Measurements from ENCODE around the gene MRPS26. TPM values are rescaled to one million over a fixed set of nuclear protein-coding genes. Genes with fewer than 3 reads are reported as not detected.

MRPS26 gene
- total and polyA plus RNA-seq, 8 donors: 4.5 to 102 (median 56.6) TPM

DNA sequence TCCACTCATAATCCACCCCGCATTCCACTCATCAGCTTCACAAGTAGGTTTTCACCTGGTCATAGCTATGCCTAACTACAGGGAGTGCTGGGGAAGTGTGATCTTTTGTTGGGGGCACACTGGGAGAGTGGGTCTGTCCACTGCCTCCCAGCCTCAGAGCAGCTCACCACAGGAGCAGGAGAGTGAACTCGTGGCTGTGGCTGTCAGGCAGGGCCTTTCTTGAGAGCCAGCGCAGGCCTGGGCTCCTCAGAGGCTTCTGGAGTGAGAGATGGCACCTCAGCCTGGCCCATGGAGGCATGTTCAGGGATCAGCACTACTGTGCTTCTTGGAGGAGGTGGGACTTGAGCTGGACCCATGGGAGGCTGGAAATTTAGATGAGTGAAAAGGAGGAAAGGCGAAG lies 6.4 kb upstream of the MRPS26 start:
- 72 to 91% (median 81%) methylated on average over 4 of the region's 4 CpGs for WGBS, 5 donors
- DNase-seq: no peak
- Histone ChIP-seq H3K4me3 (no peak overlapping the region), H3K9me3 (no peaks in the 10 kb centered on the region), H3K27ac (no peak overlapping the region), H3K27me3 (no peaks in the 10 kb centered on the region), H3K4me1 (peaks cover 8 to 24% (median 20%) of the 10 kb centered on the region in 4 donors), H3K36me3 (peaks cover 35 to 64% (median 63%) of the 10 kb centered on the region in 4 donors)
- intact Hi-C loops (cut with DNase I; ENCODE audit: low total_unique reads): no loop called here
- no peak for TF ChIP-seq EP300 (IDR thresholded peaks at IDR 0.05)
- no peak for TF ChIP-seq POLR2A (IDR thresholded peaks at IDR 0.05)
- no peak for TF ChIP-seq POLR2AphosphoS5 (IDR thresholded peaks at IDR 0.05)
- TF ChIP-seq, protein P1, sequence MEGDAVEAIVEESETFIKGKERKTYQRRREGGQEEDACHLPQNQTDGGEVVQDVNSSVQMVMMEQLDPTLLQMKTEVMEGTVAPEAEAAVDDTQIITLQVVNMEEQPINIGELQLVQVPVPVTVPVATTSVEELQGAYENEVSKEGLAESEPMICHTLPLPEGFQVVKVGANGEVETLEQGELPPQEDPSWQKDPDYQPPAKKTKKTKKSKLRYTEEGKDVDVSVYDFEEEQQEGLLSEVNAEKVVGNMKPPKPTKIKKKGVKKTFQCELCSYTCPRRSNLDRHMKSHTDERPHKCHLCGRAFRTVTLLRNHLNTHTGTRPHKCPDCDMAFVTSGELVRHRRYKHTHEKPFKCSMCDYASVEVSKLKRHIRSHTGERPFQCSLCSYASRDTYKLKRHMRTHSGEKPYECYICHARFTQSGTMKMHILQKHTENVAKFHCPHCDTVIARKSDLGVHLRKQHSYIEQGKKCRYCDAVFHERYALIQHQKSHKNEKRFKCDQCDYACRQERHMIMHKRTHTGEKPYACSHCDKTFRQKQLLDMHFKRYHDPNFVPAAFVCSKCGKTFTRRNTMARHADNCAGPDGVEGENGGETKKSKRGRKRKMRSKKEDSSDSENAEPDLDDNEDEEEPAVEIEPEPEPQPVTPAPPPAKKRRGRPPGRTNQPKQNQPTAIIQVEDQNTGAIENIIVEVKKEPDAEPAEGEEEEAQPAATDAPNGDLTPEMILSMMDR (IDR thresholded peaks at IDR 0.05): no peak

DNA sequence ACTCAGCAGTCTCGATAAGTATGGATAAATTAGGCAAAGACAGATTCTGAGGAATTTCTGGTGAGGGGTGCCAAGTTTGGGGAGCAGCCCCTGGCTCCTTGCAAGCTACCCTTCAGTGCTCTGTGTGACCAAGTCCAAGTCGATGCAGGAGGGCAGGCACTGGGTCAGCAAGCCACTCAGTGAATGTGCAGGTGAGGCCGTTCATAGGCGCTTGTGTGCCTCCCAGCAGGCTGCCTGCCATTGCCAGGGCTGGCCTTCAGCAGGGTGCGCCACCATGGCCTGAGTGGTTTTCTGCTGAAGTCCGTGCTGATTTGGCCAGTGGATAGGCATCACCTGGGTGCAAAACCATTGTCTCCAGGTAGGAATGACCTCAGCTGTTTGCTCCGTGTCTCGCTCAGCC lies 5.8 kb upstream of the MRPS26 start:
- no peak for TF ChIP-seq POLR2A (IDR thresholded peaks at IDR 0.05)
- no peak for TF ChIP-seq EP300 (IDR thresholded peaks at IDR 0.05)
- TF ChIP-seq POLR2AphosphoS5 (IDR thresholded peaks at IDR 0.05): no peak
- TF ChIP-seq, protein P1 (IDR thresholded peaks at IDR 0.05): no peak
- Histone ChIP-seq H3K27me3 (no peaks in the 10 kb centered on the region), H3K27ac (no peak overlapping the region), H3K36me3 (peaks cover 35 to 58% (median 57%) of the 10 kb centered on the region in 4 donors), H3K4me1 (peaks cover 8 to 28% (median 26%) of the 10 kb centered on the region in 4 donors), H3K9me3 (no peaks in the 10 kb centered on the region), H3K4me3 (no peak overlapping the region)
- DNase-seq: no peak
- intact Hi-C loops (cut with DNase I; ENCODE audit: low total_unique reads): no loop called here
- WGBS, 5 donors: 84 to 97% (median 94%) methylated on average over 5 to 8 of the region's 8 CpGs

DNA sequence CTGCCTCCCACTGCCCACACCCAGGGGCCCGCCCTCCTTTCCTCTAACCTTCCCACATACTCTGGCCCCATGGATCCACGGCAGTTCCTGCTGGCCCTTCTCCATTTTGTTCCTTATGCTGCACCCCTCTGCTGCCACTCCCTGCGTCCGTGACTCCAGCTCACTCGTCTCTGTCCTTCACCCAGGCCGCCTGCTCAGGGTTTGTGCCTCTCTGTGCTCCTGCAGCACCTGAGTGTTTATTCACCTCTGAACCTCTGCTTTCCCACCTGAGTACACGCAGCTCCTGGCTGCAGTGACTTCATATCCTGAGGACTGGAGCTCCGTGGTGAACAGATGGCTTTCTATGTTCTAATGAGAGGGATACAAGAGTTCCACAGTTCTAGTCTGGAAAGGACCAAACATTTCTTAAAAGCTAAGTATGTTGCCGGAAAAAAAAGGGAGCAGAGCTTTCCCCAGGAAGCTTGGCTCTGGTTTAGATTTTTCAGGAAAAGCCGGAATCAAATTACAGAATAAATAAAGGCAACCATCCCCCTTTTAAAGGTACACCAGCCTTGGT lies 3.9 kb upstream of the MRPS26 start:
- H3K36me3 ChIP-seq: peaks cover 21 to 40% (median 39%) of the 10 kb centered on the region in 4 donors
- DNase-seq: peak in 1 of 2 donors; percentile 64
- H3K9me3 ChIP-seq: no peaks in the 10 kb centered on the region
- peak overlapping the region; percentile 46 to 94 (median 67) for H3K27ac ChIP-seq
- intact Hi-C loops (cut with DNase I; ENCODE audit: low total_unique reads): no loop called here
- no peaks in the 10 kb centered on the region for H3K27me3 ChIP-seq
- no peak for TF ChIP-seq EP300 (IDR thresholded peaks at IDR 0.05)
- TF ChIP-seq, protein P1 (IDR thresholded peaks at IDR 0.05): no peak
- no peak for TF ChIP-seq POLR2A (IDR thresholded peaks at IDR 0.05)
- 18 to 42% (median 22%) methylated on average over 10 of the region's 10 CpGs for WGBS, 5 donors
- peak overlapping the region in 1 of 4 donors; percentile 11 for H3K4me3 ChIP-seq
- peaks cover 12 to 39% (median 35%) of the 10 kb centered on the region in 4 donors for H3K4me1 ChIP-seq

DNA sequence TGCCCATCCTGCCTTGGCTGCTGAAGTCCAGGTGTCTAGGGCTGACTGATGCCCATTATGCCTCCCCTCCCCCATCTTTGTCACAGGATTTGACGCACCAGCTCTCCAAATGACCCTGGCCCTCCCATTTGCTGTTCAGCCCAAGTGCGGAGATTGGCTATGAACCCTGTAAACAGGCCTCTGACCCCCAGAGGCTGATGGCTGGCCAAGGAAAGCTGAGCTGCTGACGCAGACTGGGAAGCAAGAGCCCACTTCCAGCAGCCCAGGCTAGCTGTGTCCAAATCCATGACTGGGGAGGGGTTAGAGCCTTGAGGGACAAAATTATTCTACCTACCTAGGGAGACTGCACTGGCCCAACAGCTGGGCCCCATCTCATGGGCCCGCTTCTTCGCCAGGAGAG lies 3.2 kb upstream of the MRPS26 start:
- H3K9me3 ChIP-seq: no peaks in the 10 kb centered on the region
- peak overlapping the region; percentile 53 to 94 (median 67) for H3K27ac ChIP-seq
- H3K36me3 ChIP-seq: peaks cover 14 to 36% (median 34%) of the 10 kb centered on the region in 4 donors
- WGBS, 5 donors: 53 to 76% (median 64%) methylated on average over 5 of the region's 5 CpGs
- TF ChIP-seq EP300 (IDR thresholded peaks at IDR 0.05) (no peak), POLR2A (IDR thresholded peaks at IDR 0.05) (no peak)
- H3K27me3 ChIP-seq: no peaks in the 10 kb centered on the region
- H3K4me3 ChIP-seq: no peak overlapping the region
- intact Hi-C loops (cut with DNase I; ENCODE audit: low total_unique reads): no loop called here
- peaks cover 18 to 45% (median 42%) of the 10 kb centered on the region in 4 donors for H3K4me1 ChIP-seq
- peak in 1 of 2 donors; percentile 70 for DNase-seq

DNA sequence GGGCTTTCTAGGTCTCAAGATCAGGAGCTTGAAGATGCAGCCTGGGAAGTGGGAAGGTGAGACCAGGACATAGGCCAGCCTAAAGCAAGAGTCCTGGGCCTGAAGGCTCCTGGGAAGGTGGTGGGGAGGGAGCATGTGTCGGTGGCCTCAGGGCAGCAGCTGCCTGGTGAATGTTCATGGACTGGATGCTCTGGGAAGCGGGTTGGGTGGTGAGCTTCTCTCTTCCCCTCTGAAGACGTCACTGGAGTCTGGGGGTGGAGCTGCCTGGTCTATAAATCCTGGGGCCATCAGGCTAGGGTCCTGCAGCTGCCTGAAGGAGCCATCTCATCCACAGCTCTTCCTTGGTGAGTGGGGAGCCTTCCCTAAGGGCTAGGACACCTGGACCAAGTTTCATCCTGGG lies 2.5 kb upstream of the MRPS26 start, which contains the start of gene GNRH2:
GNRH2 (plus strand) TSS at position 301 of the 400 bp plus-strand sequence. CDS start 793 bp downstream, outside the sequence.
- Histone ChIP-seq H3K9me3 (no peaks in the 10 kb centered on the region), H3K4me3 (no peak within 1 kb of the TSS), H3K27ac (peak within 1 kb of the TSS; percentile 53 to 94 (median 67)), H3K27me3 (no peaks in the 10 kb centered on the region), H3K4me1 (peaks cover 18 to 52% (median 46%) of the 10 kb centered on the region in 4 donors), H3K36me3 (peaks cover 19 to 36% (median 34%) of the 10 kb centered on the region in 4 donors)
- DNase-seq: no peak
- WGBS, 5 donors: 73 to 90% (median 86%) methylated on average over 1 to 3 of the region's 3 CpGs
- intact Hi-C loops (cut with DNase I; ENCODE audit: low total_unique reads): no loop called here
- no peak for TF ChIP-seq POLR2A (IDR thresholded peaks at IDR 0.05)
- no peak for TF ChIP-seq EP300 (IDR thresholded peaks at IDR 0.05)
- TF ChIP-seq, protein P1 (IDR thresholded peaks at IDR 0.05): no peak
- no peak for TF ChIP-seq POLR2AphosphoS5 (IDR thresholded peaks at IDR 0.05)

Measured in stomach (tissue), 9 donors.